GM12875 (cell line): Measurements from ENCODE around the gene GAB2.

Experiments
- H3K4me3 ChIP-seq: one replicate; pipeline ENCODE4 v1.5.1; 2011; ENCODE audit warnings: low read depth, low read length, control low read depth
- CTCF ChIP-seq: IDR thresholded peaks from 2 replicates; pipeline ENCODE4 v1.5.1; 2011; ENCODE audit warnings: low read depth, mild to moderate bottlenecking, control low read depth, inconsistent platforms, low read length, moderate library complexity, borderline replicate concordance; ENCODE audit not compliant: insufficient read depth

Gene GAB2

DNA sequence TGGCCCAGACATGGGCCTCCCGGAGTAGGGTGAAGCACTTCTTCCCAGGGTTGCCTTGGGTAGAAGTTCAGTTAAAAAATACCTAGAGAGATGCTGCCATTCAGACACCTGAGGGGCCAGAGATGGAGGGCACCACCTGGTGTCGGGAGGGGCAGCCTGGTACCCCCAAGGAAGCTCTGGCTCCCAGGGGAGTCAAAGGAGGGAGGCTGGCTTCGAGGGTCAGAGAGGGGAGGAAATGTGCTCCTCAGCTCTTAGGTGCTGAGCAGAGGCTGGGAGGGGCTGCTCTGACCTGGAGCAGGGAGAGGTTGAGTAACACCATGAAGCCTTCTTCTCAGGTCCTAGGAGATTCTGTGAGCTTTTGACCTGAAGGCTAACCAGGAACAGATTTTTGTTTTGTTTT lies 227.8 kb downstream of the GAB2 start:
- TF ChIP-seq CTCF = no peak
- no peak overlapping the region for H3K4me3 ChIP-seq

- no peak for TF ChIP-seq CTCF
- peak overlapping the region; percentile 88 for H3K4me3 ChIP-seq
These were observed 228.4 kb downstream of the GAB2 start for GRCh38 chr11:78189174-78189724.

DNA sequence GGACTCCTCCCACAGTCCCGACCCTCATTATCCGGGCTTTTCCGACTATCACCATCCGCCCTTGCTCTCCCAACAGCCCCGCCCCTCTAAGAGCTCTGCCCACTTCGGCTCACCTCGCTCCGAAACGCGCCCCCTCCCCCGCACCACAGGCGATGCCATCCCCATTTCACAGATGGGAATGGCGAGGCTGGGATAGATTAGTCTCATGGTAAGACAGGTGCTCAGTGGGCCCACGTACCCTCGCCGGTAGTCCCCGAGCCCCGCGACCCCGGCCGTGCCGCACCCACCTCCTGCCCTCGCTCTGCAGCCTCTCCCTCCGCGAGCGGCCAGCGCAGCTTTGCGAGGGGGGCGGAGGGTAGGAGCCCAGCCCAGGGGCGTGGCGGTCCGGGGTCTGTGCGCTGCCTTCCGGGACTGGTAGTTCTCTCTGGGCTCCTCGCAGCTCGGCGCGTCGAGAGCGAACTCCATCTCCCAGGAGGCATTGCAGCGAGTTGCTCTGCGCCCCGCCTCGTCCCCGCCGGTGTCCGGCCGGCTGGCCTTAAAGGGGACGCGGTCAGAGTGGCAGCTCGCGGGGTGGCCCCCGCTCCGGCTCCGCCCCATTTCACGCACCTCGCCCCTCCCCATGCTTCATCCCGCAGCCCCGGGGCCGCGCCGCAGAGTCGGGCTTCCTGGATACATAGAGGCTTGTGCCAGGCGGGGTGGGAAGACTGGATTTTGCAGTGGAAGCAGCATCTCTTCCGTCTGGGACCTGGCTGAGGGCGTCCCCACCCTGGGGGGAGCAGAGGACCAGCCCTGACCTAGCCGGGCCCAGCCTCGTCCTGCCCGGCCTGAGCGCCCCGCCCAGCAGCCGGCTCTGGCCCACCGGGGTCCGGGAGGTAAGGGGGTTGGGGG lies 229.1 kb downstream of the GAB2 start, which contains the start of the genes KCTD21 and USP35:
KCTD21 (minus strand) TSS at position 341 of the 888 bp plus-strand sequence. CDS start 14,072 bp downstream, outside the sequence.
USP35 (plus strand) TSS at position 634 of the 888 bp plus-strand sequence. CDS start 7,327 bp downstream, outside the sequence.
- no peak for TF ChIP-seq CTCF
- H3K4me3 ChIP-seq = peak within 1 kb of the TSS; percentile 88

DNA sequence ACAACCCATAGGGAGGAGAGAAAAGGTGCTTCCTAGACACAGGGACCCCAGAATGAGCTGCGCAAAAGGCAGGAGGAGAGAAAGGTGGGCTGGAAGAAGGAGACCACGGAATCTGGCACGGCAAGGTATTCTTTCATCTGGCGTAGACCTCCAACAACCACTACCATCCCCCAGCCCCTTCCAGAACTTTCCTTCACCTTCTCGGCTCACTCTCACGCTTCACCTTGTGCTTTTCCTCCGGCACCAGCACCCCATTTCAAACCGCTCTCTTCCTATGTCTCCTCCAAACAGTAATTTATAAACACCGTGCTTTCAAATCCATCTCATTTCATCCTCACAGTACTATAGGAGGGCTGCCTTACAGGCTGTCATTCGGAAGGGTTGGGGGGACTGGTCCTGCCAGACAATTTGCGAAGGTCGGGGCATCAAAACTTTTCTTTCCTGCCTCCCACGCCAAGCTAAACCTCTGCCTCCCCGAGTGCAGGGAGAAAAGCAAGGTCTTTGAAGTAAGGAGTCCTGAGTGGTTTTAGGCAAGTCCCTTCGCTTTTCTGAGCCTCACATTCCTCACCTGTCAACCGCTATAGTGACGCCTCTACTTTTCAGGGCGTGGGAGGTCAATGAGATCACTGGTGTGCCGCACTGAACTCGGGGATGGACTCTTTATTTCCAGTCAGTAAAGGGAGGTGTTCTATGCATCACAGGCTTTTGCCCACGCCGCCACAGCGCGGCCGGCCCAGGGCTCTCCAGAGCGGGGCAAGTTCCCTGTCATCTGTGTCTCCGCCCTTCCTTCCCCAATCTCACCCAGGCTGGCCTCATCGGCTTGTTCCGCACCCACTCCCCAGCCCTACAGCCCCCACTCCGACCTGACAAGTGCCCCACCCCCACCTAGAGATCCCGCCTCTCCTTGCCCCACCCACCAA lies 230.0 kb downstream of the GAB2 start:
- peak overlapping the region; percentile 88 for H3K4me3 ChIP-seq
- TF ChIP-seq CTCF = no peak

DNA sequence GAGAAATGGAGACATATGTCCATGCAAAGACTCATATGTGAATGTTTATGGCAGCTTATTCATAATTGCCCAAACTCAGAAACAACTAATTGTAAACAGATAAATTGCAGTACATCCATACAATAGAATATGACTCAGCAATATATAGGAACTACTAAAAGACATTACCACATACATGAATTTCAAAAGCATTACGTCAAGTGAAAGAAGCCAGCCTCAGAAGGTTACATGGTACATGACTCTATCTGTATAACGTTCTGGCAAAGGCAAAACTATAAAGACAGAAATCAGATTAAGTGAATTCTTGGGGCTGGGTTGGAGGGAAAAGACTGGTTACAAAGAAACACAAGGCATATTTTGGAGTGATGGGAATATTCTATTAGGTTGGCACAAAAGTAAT lies 236.4 kb downstream of the GAB2 start:
- no peak overlapping the region for H3K4me3 ChIP-seq
- TF ChIP-seq CTCF = no peak

DNA sequence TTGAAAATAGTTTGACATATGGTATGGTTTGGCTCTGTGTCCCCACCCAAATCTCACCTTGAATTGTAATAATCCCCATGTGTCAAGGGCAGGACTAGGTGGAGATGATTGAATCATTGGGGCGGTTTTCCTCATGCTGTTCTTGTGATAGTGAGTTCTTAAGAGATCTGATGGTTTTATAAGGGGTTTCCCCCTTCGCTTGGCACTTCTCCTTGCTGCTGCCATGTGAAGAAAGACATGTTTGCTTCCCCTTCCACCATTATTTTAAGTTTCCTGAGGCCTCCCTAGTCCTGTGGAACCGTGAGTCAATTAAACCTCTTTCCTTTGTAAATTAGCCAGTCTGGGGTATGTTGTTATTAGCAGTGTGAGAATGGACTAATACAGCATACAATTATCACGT lies 236.9 kb downstream of the GAB2 start:
- no peak overlapping the region for H3K4me3 ChIP-seq
- TF ChIP-seq CTCF = no peak
